ENCODE data around the gene OR51B4. TPM values are rescaled to one million over a fixed set of nuclear protein-coding genes. Genes with fewer than 3 reads are reported as not detected.
"Not testable (repeated sequence)": the region's sequence is repeated elsewhere in the genome, so short reads cannot be mapped to it uniquely, and the experiment has no call there.

The OR51B4 gene
- total and polyA plus RNA-seq, 5 donors from 2014 or later: not detected

- H3K27ac ChIP-seq (ENCODE audit: insufficient read depth, low read length, poor library complexity, severe bottlenecking); DNase-seq; H3K9me3 Mint-ChIP-seq; H3K9me3 ChIP-seq (ENCODE audit: control insufficient read depth in 2 of 2, low read length in 2 of 2); H3K4me3 Mint-ChIP-seq; H3K36me3 Mint-ChIP-seq; H3K4me3 ChIP-seq (ENCODE audit: low read depth, low read length); ATAC-seq (ENCODE audit: low read depth in 2 of 2); H3K27me3 ChIP-seq (ENCODE audit: control insufficient read depth, insufficient read depth, low read length); H3K4me1 Mint-ChIP-seq; H3K4me1 ChIP-seq (ENCODE audit: control insufficient read depth, insufficient read depth, low read length, poor library complexity, severe bottlenecking); H3K36me3 ChIP-seq (ENCODE audit: control insufficient read depth, insufficient read depth, low read length); H3K27ac Mint-ChIP-seq; H3K27me3 Mint-ChIP-seq: not testable (repeated sequence)
Measured at GRCh38 chr11:5253440-5253839, 48.3 kb downstream of the OR51B4 start.

DNA sequence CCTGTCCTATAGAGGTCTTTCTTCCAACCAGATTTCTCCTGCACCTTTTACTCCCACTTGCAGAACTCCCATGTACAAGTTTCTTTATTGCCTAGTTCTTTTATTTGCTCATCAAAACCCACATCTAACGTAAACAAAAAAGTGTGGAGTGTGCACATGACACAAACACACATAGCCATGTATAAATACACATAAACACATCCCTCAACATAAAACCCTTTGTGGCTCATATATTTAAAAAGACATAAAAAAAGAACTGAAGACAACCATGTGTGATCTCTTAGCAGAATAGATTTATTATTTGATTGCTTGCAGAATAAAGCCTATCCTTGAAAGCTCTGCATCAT lies 48.9 kb downstream of the OR51B4 start:
- H3K27ac ChIP-seq (ENCODE audit: insufficient read depth, low read length, poor library complexity, severe bottlenecking): no peak overlapping the region
- no peak for ATAC-seq (ENCODE audit: low read depth in 2 of 2)
- H3K27me3 Mint-ChIP-seq: no peaks in the 10 kb centered on the region
- no peak overlapping the region for H3K27ac Mint-ChIP-seq
- no peaks in the 10 kb centered on the region for H3K36me3 ChIP-seq (ENCODE audit: control insufficient read depth, insufficient read depth, low read length)
- no peak for DNase-seq
- H3K9me3 Mint-ChIP-seq: peaks cover 0 to 2% (median 0%) of the 10 kb centered on the region in 7 donors
- no peaks in the 10 kb centered on the region for H3K4me1 Mint-ChIP-seq
- H3K9me3 ChIP-seq (ENCODE audit: control insufficient read depth in 2 of 2, low read length in 2 of 2): no peaks in the 10 kb centered on the region
- H3K4me1 ChIP-seq (ENCODE audit: control insufficient read depth, insufficient read depth, low read length, poor library complexity, severe bottlenecking): no peaks in the 10 kb centered on the region
- H3K4me3 Mint-ChIP-seq: no peak overlapping the region
- no peaks in the 10 kb centered on the region for H3K36me3 Mint-ChIP-seq
- no peak overlapping the region for H3K4me3 ChIP-seq (ENCODE audit: low read depth, low read length)
- H3K27me3 ChIP-seq (ENCODE audit: control insufficient read depth, insufficient read depth, low read length): no peaks in the 10 kb centered on the region

- Mint-ChIP-seq H3K4me3 (no peak overlapping the region), H3K27ac (no peak overlapping the region), H3K36me3 (no peaks in the 10 kb centered on the region), H3K27me3 (no peaks in the 10 kb centered on the region), H3K9me3 (no peaks in the 10 kb centered on the region), H3K4me1 (no peaks in the 10 kb centered on the region)
- Histone ChIP-seq H3K27ac (ENCODE audit: insufficient read depth, low read length, poor library complexity, severe bottlenecking) (no peak overlapping the region), H3K4me3 (ENCODE audit: low read depth, low read length) (no peak overlapping the region), H3K36me3 (ENCODE audit: control insufficient read depth, insufficient read depth, low read length) (no peaks in the 10 kb centered on the region), H3K27me3 (ENCODE audit: control insufficient read depth, insufficient read depth, low read length) (no peaks in the 10 kb centered on the region), H3K4me1 (ENCODE audit: control insufficient read depth, insufficient read depth, low read length, poor library complexity, severe bottlenecking) (no peaks in the 10 kb centered on the region), H3K9me3 (ENCODE audit: control insufficient read depth in 2 of 2, low read length in 2 of 2) (no peaks in the 10 kb centered on the region)
- DNase-seq (no peak), ATAC-seq (ENCODE audit: low read depth in 2 of 2) (no peak)
Measured at GRCh38 chr11:5252192-5252918, 49.4 kb downstream of the OR51B4 start.

DNA sequence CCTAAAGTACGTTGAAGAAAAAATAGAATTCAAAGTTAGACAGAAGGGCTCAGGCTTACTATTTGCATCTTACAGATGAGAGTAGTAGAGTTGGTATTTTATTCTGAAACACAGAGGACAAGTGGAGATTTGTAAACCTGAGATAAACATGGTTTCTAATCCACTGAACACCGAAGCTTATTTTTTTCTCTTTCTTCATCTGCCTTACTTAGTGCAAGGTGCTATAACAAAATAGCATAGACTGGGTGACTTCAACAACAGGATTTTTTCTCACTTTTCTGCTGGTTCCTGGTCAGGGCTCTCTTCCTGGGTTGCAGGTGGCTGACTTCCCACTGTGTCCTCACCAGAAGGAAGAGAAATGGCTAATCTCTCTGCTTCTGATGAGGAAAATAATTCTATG lies 50.0 kb downstream of the OR51B4 start:
- no peak overlapping the region for H3K27ac Mint-ChIP-seq
- peaks cover under 1% of the 10 kb centered on the region for H3K27me3 Mint-ChIP-seq
- Histone ChIP-seq H3K4me1 (ENCODE audit: control insufficient read depth, insufficient read depth, low read length, poor library complexity, severe bottlenecking) (no peaks in the 10 kb centered on the region), H3K27me3 (ENCODE audit: control insufficient read depth, insufficient read depth, low read length) (no peaks in the 10 kb centered on the region), H3K9me3 (ENCODE audit: control insufficient read depth in 2 of 2, low read length in 2 of 2) (no peaks in the 10 kb centered on the region), H3K27ac (ENCODE audit: insufficient read depth, low read length, poor library complexity, severe bottlenecking) (no peak overlapping the region), H3K4me3 (ENCODE audit: low read depth, low read length) (no peak overlapping the region), H3K36me3 (ENCODE audit: control insufficient read depth, insufficient read depth, low read length) (no peaks in the 10 kb centered on the region)
- H3K4me3 Mint-ChIP-seq: no peak overlapping the region
- no peaks in the 10 kb centered on the region for H3K4me1 Mint-ChIP-seq
- H3K9me3 Mint-ChIP-seq: peaks cover 0 to 1% (median 0%) of the 10 kb centered on the region in 7 donors
- DNase-seq (no peak), ATAC-seq (ENCODE audit: low read depth in 2 of 2) (no peak)
- H3K36me3 Mint-ChIP-seq: no peaks in the 10 kb centered on the region

Other genes with a start within 250 kb of the OR51B4 start
- gene OR52E2, start 242.3 kb downstream of the OR51B4 start, total RNA-seq: not detected
- not detected for gene OR52E2, start 242.3 kb downstream of the OR51B4 start, polyA plus RNA-seq
- not detected for gene OR52E1, start 232.4 kb downstream of the OR51B4 start, total RNA-seq
- not detected for gene OR52E1, start 232.4 kb downstream of the OR51B4 start, polyA plus RNA-seq
- not detected for gene OR52A5, start 163.6 kb downstream of the OR51B4 start, total RNA-seq
- not detected for gene OR52A5, start 163.6 kb downstream of the OR51B4 start, polyA plus RNA-seq
- not detected for gene OR52A1, start 147.2 kb downstream of the OR51B4 start, total RNA-seq
- gene OR52A1, start 147.2 kb downstream of the OR51B4 start, polyA plus RNA-seq: not detected
- gene OR51V1, start 101.3 kb downstream of the OR51B4 start, total RNA-seq: not detected
- gene OR51V1, start 101.3 kb downstream of the OR51B4 start, polyA plus RNA-seq: not detected
- gene HBB, start 74.9 kb downstream of the OR51B4 start, total RNA-seq: 2.7 TPM
- gene HBB, start 74.9 kb downstream of the OR51B4 start, polyA plus RNA-seq: 1 to 10 TPM in 1 of 4 donors, under 1 TPM in 2, not detected in 1; 0.37 to 4.4 (median 0.47) TPM
- gene HBD, start 67.5 kb downstream of the OR51B4 start, total RNA-seq: not detected
- not detected for gene HBD, start 67.5 kb downstream of the OR51B4 start, polyA plus RNA-seq
- gene HBG1, start 52.1 kb downstream of the OR51B4 start, total RNA-seq: not detected
- gene HBG1, start 52.1 kb downstream of the OR51B4 start, polyA plus RNA-seq: not detected
- not detected for gene HBG2, start 47.2 kb downstream of the OR51B4 start, total RNA-seq
- not detected for gene HBG2, start 47.2 kb downstream of the OR51B4 start, polyA plus RNA-seq
- gene HBE1, start 32.0 kb downstream of the OR51B4 start, total RNA-seq: not detected
- not detected for gene HBE1, start 32.0 kb downstream of the OR51B4 start, polyA plus RNA-seq
- not detected for gene OR51B2, start 22.4 kb upstream of the OR51B4 start, total RNA-seq
- gene OR51B2, start 22.4 kb upstream of the OR51B4 start, polyA plus RNA-seq: not detected
- gene OR51B5, start 41.6 kb upstream of the OR51B4 start, total RNA-seq: not detected
- under 1 TPM in 1 of 4 donors, not detected in 3; 0.41 TPM for gene OR51B5, start 41.6 kb upstream of the OR51B4 start, polyA plus RNA-seq
- gene OR51B6, start 49.6 kb upstream of the OR51B4 start, total RNA-seq: not detected
- not detected for gene OR51B6, start 49.6 kb upstream of the OR51B4 start, polyA plus RNA-seq
- not detected for gene OR51M1, start 81.9 kb upstream of the OR51B4 start, total RNA-seq
- not detected for gene OR51M1, start 81.9 kb upstream of the OR51B4 start, polyA plus RNA-seq
- gene OR51Q1, start 120.2 kb upstream of the OR51B4 start, total RNA-seq: not detected
- gene OR51Q1, start 120.2 kb upstream of the OR51B4 start, polyA plus RNA-seq: not detected
- gene OR51I1, start 139.6 kb upstream of the OR51B4 start, total RNA-seq: not detected
- gene OR51I1, start 139.6 kb upstream of the OR51B4 start, polyA plus RNA-seq: not detected
- gene OR51I2, start 147.4 kb upstream of the OR51B4 start, total RNA-seq: not detected
- gene OR51I2, start 147.4 kb upstream of the OR51B4 start, polyA plus RNA-seq: not detected
- gene OR52D1, start 186.7 kb upstream of the OR51B4 start, total RNA-seq: not detected
- gene OR52D1, start 186.7 kb upstream of the OR51B4 start, polyA plus RNA-seq: not detected
- gene UBQLN3, start 208.0 kb upstream of the OR51B4 start, total RNA-seq: 0.49 TPM
- gene UBQLN3, start 208.0 kb upstream of the OR51B4 start, polyA plus RNA-seq: not detected
- gene UBQLNL, start 214.8 kb upstream of the OR51B4 start, total RNA-seq: 0.32 TPM
- not detected for gene UBQLNL, start 214.8 kb upstream of the OR51B4 start, polyA plus RNA-seq
- gene OR52H1, start 246.6 kb upstream of the OR51B4 start, total RNA-seq: 0.37 TPM
- not detected for gene OR52H1, start 246.6 kb upstream of the OR51B4 start, polyA plus RNA-seq